ENCODE data around the gene NPFFR1. TPM values are rescaled to one million over a fixed set of nuclear protein-coding genes. Genes with fewer than 3 reads are reported as not detected.

The NPFFR1 gene
- total and polyA plus RNA-seq, 9 donors, result 0.02 to 0.14 (median 0.05) TPM; not detected in 1

Other genes with a start within 250 kb of the NPFFR1 start
- 18.5 TPM for gene MACROH2A2, start 231.2 kb downstream of the NPFFR1 start, total RNA-seq
- 10 to 100 TPM; 18.9 to 33.7 (median 26.4) TPM for gene MACROH2A2, start 231.2 kb downstream of the NPFFR1 start, polyA plus RNA-seq (ENCODE audit: insufficient read depth in 1 of 8, insufficient read length in 8 of 8, low replicate concordance in 1 of 8)
- gene AIFM2, start 151.2 kb downstream of the NPFFR1 start, total RNA-seq, result 1.9 TPM
- 1 to 10 TPM; 2.3 to 3.3 (median 2.6) TPM for gene AIFM2, start 151.2 kb downstream of the NPFFR1 start, polyA plus RNA-seq (ENCODE audit: insufficient read depth in 1 of 8, insufficient read length in 8 of 8, low replicate concordance in 1 of 8)
- 4.6 TPM for gene TYSND1, start 137.3 kb downstream of the NPFFR1 start, total RNA-seq
- gene TYSND1, start 137.3 kb downstream of the NPFFR1 start, polyA plus RNA-seq (ENCODE audit: insufficient read depth in 1 of 8, insufficient read length in 8 of 8, low replicate concordance in 1 of 8), result 1 to 10 TPM; 3.6 to 6.4 (median 4.9) TPM
- 126 TPM for gene SAR1A, start 113.5 kb downstream of the NPFFR1 start, total RNA-seq
- gene SAR1A, start 113.5 kb downstream of the NPFFR1 start, polyA plus RNA-seq (ENCODE audit: insufficient read depth in 1 of 8, insufficient read length in 8 of 8, low replicate concordance in 1 of 8), result 100 to 1,000 TPM in 6 of 8 donors, 10 to 100 TPM in 2; 88.7 to 127 (median 109) TPM
- gene PPA1, start 50.6 kb downstream of the NPFFR1 start, total RNA-seq, result 99.5 TPM
- 10 to 100 TPM; 70.6 to 90.6 (median 75.9) TPM for gene PPA1, start 50.6 kb downstream of the NPFFR1 start, polyA plus RNA-seq (ENCODE audit: insufficient read depth in 1 of 8, insufficient read length in 8 of 8, low replicate concordance in 1 of 8)
- 25.6 TPM for gene LRRC20, start 98.6 kb upstream of the NPFFR1 start, total RNA-seq
- 10 to 100 TPM; 20.8 to 41.1 (median 32.5) TPM for gene LRRC20, start 98.6 kb upstream of the NPFFR1 start, polyA plus RNA-seq (ENCODE audit: insufficient read depth in 1 of 8, insufficient read length in 8 of 8, low replicate concordance in 1 of 8)
- 32.9 TPM for gene EIF4EBP2, start 120.1 kb upstream of the NPFFR1 start, total RNA-seq
- 10 to 100 TPM; 43.0 to 69.8 (median 62.0) TPM for gene EIF4EBP2, start 120.1 kb upstream of the NPFFR1 start, polyA plus RNA-seq (ENCODE audit: insufficient read depth in 1 of 8, insufficient read length in 8 of 8, low replicate concordance in 1 of 8)
- 0.04 TPM for gene NODAL, start 157.7 kb upstream of the NPFFR1 start, total RNA-seq
- under 1 TPM; 0.16 to 0.53 (median 0.25) TPM for gene NODAL, start 157.7 kb upstream of the NPFFR1 start, polyA plus RNA-seq (ENCODE audit: insufficient read depth in 1 of 8, insufficient read length in 8 of 8, low replicate concordance in 1 of 8)
- 15.9 TPM for gene PALD1, start 194.8 kb upstream of the NPFFR1 start, total RNA-seq
- 10 to 100 TPM; 14.0 to 21.3 (median 18.3) TPM for gene PALD1, start 194.8 kb upstream of the NPFFR1 start, polyA plus RNA-seq (ENCODE audit: insufficient read depth in 1 of 8, insufficient read length in 8 of 8, low replicate concordance in 1 of 8)